K562 (cell line): ENCODE results near the gene PPM1M. TPM values are rescaled to one million over a fixed set of nuclear protein-coding genes. Genes with fewer than 3 reads are reported as not detected.
A peak's percentile ranks its signal among the peaks of the same experiment; 100 is the strongest.

Source experiments
- ATF7 ChIP-seq: fragments of 450-650 bp; IDR thresholded peaks from 2 replicates; pipeline ENCODE4 v1.7.1; 2014; ENCODE audit warnings: mild to moderate bottlenecking, moderate library complexity
- ETV6 ChIP-seq, 3 experiments: fragments of 150-350 bp in 1 of 3; sonication (generic) in 1 of 3; formaldehyde crosslinking in 1 of 3; IDR thresholded peaks; 2 replicates each; pipeline versions ENCODE4 v1.6.1 to v1.8.0; 2014 to 2022; ENCODE audit warnings: borderline replicate concordance in 2 of 3, low read depth in 2 of 3, antibody characterized with exemption in 1 of 3, low read length in 1 of 3, mild to moderate bottlenecking in 1 of 3, missing genetic modification reagents in 1 of 3
- FOSL1 ChIP-seq: fragments of 200-800 bp; sonication (Bioruptor generic); conservative IDR thresholded peaks from 2 replicates; pipeline ENCODE4 v1.6.1; 2016; ENCODE audit warnings: missing genetic modification characterization, missing compliant biosample characterization
- JUND ChIP-seq, 2 experiments: IDR thresholded peaks; 2 replicates in 1 of 2; 3 replicates in 1 of 2; pipeline ENCODE4 v1.6.1; 2011; ENCODE audit warnings: borderline replicate concordance in 2 of 2, low read depth in 2 of 2, low read length in 2 of 2, improper control_type of control experiment in 1 of 2, missing biosample characterization in 1 of 2, missing genetic modification characterization in 1 of 2, missing genetic modification reagents in 1 of 2
- KLF10 ChIP-seq: fragments of 250-450 bp; sonication (Bioruptor Pico); IDR thresholded peaks from 2 replicates; pipeline ENCODE4 v1.6.1; 2021; ENCODE audit warnings: matching md5 sums
- MEF2A ChIP-seq: IDR thresholded peaks from 2 replicates; pipeline ENCODE4 v1.6.1; 2011; ENCODE audit warnings: low read depth, mild to moderate bottlenecking, low read length, moderate library complexity; ENCODE audit not compliant: control insufficient read depth
- NCOA6 ChIP-seq: fragments of 450-650 bp; IDR thresholded peaks from 2 replicates; pipeline ENCODE4 v1.6.1; 2017; ENCODE audit warnings: mild to moderate bottlenecking
- NR2C2 ChIP-seq, 2 experiments: fragments of 200-800 bp in 1 of 2; sonication (Bioruptor generic) in 1 of 2; sonication (generic) in 1 of 2; formaldehyde crosslinking in 1 of 2; IDR thresholded peaks; 2 replicates each; pipeline versions ENCODE4 v1.6.1 to v1.8.0; 2016 to 2022; ENCODE audit warnings: mild to moderate bottlenecking in 1 of 2, missing compliant biosample characterization in 1 of 2, missing genetic modification characterization in 1 of 2, missing genetic modification reagents in 1 of 2
- POLR3A ChIP-seq: IDR thresholded peaks from 2 replicates; pipeline ENCODE4 v1.6.1; 2011; ENCODE audit warnings: borderline replicate concordance, mild to moderate bottlenecking, moderate library complexity; ENCODE audit not compliant: insufficient read length, insufficient read depth; ENCODE audit errors: extremely low read depth
- RBM22 ChIP-seq: fragments of 200-400 bp; formaldehyde crosslinking; IDR thresholded peaks from 2 replicates; pipeline ENCODE4 v1.6.1; 2018; ENCODE audit warnings: low read length, low read depth; ENCODE audit not compliant: poor library complexity, severe bottlenecking
- SMARCC2 ChIP-seq: fragments of 450-650 bp; IDR thresholded peaks from 2 replicates; pipeline ENCODE4 v1.6.1; 2017; ENCODE audit warnings: antibody characterized with exemption, moderate library complexity, mild to moderate bottlenecking, low read depth
- SNRNP70 ChIP-seq: fragments of 200-400 bp; formaldehyde crosslinking; optimal IDR thresholded peaks from 2 replicates; pipeline ENCODE3; 2017; ENCODE audit warnings: low read depth, low read length
- TOE1 ChIP-seq, 2 experiments: fragments of 450-650 bp in 1 of 2; sonication (generic) in 1 of 2; formaldehyde crosslinking in 1 of 2; IDR thresholded peaks; 2 replicates each; pipeline versions ENCODE4 v1.7.1 to v1.8.0; 2016 to 2022; ENCODE audit warnings: borderline replicate concordance in 2 of 2, mild to moderate bottlenecking in 2 of 2, antibody characterized with exemption in 1 of 2, inconsistent platforms in 1 of 2, low read depth in 1 of 2, missing genetic modification reagents in 1 of 2, moderate library complexity in 1 of 2
- ZC3H11A ChIP-seq: IDR thresholded peaks from 2 replicates; pipeline ENCODE4 v1.6.1; 2012; ENCODE audit warnings: low read depth, low read length, improper control_type of control experiment
- ZNF232 ChIP-seq: sonication (generic); formaldehyde crosslinking; IDR thresholded peaks from 2 replicates; pipeline ENCODE4 v1.8.0; 2022; ENCODE audit warnings: mild to moderate bottlenecking, missing genetic modification reagents
- ZNF263 ChIP-seq: sonication (generic); formaldehyde crosslinking; IDR thresholded peaks from 2 replicates; pipeline ENCODE4 v1.8.0; 2022; ENCODE audit warnings: mild to moderate bottlenecking, missing genetic modification reagents, borderline replicate concordance
- ZNF384 ChIP-seq: IDR thresholded peaks from 2 replicates; pipeline ENCODE4 v1.6.1; 2012; ENCODE audit warnings: low read depth, low read length, improper control_type of control experiment
- ZNF668 ChIP-seq: fragments of 250-450 bp; sonication (Bioruptor Pico); IDR thresholded peaks from 2 replicates; pipeline ENCODE4 v1.8.0; 2022; ENCODE audit warnings: mild to moderate bottlenecking, inconsistent platforms
- ZSCAN32 ChIP-seq: fragments of 450-650 bp; formaldehyde crosslinking; IDR thresholded peaks from 2 replicates; pipeline ENCODE4 v1.4.0; 2020; ENCODE audit warnings: mild to moderate bottlenecking, moderate library complexity
- polyA plus RNA-seq, 8 experiments: library from polyadenylated mRNA; depleted of rRNA in 4 of 8; stranded (reverse) in 5 of 8; unstranded in 3 of 8; fragments of >200 nt; fragmentation: Nextera tagmentation in 2 of 8; fragmentation: Illumina TruSeq in 1 of 8; extraction: Ambion mirVana in 2 of 8; extraction: Trizol in 1 of 8; gene quantifications; 2 replicates each; pipeline versions ENCODE4 v1.2.1 to v1.2.3, GENCODE V29; 2011 to 2014; ENCODE audit warnings: inconsistent platforms in 1 of 8, missing spikeins in 1 of 8
- total RNA-seq, 7 experiments: library from RNA; depleted of rRNA in 6 of 7; stranded (reverse); fragments of >200 nt in 6 of 7; fragmentation: Illumina TruSeq in 2 of 7; extraction: Trizol in 2 of 7; gene quantifications; 2 replicates each; pipeline versions ENCODE4 v1.2.1 to v1.2.3, GENCODE V29; 2011 to 2021; ENCODE audit warnings: low replicate concordance in 1 of 7
- TF ChIP-seq, protein P1 (sequence below): sonication (generic); formaldehyde crosslinking; IDR thresholded peaks from 2 replicates; pipeline ENCODE4 v1.8.0; 2022; ENCODE audit warnings: missing genetic modification reagents, mild to moderate bottlenecking, borderline replicate concordance
- TF ChIP-seq, protein P2 (sequence below): fragments of 250-450 bp; sonication (Bioruptor Pico); IDR thresholded peaks from 2 replicates; pipeline ENCODE4 v1.8.0; 2021; ENCODE audit warnings: moderate library complexity, mild to moderate bottlenecking, inconsistent platforms
- TF ChIP-seq, protein P3 (sequence below), 2 experiments: fragments of 250-450 bp in 1 of 2; fragments of 450-650 bp in 1 of 2; sonication (Bioruptor Pico) in 1 of 2; IDR thresholded peaks; 2 replicates each; pipeline versions ENCODE4 v1.6.1 to v1.8.0; 2016 to 2021; ENCODE audit warnings: mild to moderate bottlenecking in 2 of 2, moderate library complexity in 2 of 2, missing compliant biosample characterization in 1 of 2, missing genetic modification characterization in 1 of 2
- TF ChIP-seq, protein P4 (sequence below): sonication (generic); IDR thresholded peaks from 2 replicates; pipeline ENCODE4 v1.6.1; 2016

The PPM1M gene
- total and polyA plus RNA-seq, 9 of the 15 experiments (the other 6 are each of a cell fraction or from before 2014, with no cell fraction given): 1.4 to 9.2 (median 4.4) TPM

DNA sequence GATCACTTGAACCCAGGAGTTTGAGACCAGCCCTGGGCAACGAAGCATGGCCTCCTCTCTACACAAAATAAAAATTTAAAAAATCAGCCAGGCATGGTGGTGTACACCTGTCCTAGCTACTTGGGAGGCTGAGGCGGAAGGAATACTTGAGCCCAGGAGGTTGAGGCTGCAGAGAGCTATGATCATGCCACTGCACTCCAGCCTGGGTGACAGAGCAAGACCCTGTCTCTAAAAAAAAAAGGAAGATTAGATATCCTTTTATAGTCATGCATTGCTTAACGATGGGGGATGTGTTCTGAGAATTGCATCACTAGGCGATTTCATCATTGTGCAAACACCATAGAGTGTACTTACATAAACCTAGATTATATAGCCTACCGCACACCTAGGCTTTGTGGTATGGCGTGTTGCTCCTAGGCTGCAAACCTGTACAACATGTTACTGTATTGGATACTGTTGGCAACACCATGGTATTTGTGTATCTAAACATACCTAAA lies 35.0 kb upstream of the PPM1M start (continued):
- TF ChIP-seq, protein P1, sequence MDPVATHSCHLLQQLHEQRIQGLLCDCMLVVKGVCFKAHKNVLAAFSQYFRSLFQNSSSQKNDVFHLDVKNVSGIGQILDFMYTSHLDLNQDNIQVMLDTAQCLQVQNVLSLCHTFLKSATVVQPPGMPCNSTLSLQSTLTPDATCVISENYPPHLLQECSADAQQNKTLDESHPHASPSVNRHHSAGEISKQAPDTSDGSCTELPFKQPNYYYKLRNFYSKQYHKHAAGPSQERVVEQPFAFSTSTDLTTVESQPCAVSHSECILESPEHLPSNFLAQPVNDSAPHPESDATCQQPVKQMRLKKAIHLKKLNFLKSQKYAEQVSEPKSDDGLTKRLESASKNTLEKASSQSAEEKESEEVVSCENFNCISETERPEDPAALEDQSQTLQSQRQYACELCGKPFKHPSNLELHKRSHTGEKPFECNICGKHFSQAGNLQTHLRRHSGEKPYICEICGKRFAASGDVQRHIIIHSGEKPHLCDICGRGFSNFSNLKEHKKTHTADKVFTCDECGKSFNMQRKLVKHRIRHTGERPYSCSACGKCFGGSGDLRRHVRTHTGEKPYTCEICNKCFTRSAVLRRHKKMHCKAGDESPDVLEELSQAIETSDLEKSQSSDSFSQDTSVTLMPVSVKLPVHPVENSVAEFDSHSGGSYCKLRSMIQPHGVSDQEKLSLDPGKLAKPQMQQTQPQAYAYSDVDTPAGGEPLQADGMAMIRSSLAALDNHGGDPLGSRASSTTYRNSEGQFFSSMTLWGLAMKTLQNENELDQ (CRISPR knock-in tag): no peak
- no peak for TF ChIP-seq SNRNP70
- no peak for TF ChIP-seq ETV6 (IDR thresholded peaks at IDR 0.05; ENCODE audit: borderline replicate concordance in 1 of 2, low read depth in 2 of 2, low read length in 1 of 2)
- TF ChIP-seq ETV6 (CRISPR knock-in tag; IDR thresholded peaks at IDR 0.05; ENCODE audit: borderline replicate concordance): no peak
- no peak for TF ChIP-seq POLR3A
- no peak for TF ChIP-seq KLF10 (CRISPR knock-in tag)
- TF ChIP-seq, protein P2, sequence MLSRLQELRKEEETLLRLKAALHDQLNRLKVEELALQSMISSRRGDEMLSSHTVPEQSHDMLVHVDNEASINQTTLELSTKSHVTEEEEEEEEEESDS (CRISPR knock-in tag): no peak
- TF ChIP-seq NCOA6: no peak
- peak; percentile 19; the same call in 1 of the 2 replicates for TF ChIP-seq ZNF384
- TF ChIP-seq ZNF668: no peak
- TF ChIP-seq SMARCC2: no peak
- no peak for TF ChIP-seq ZSCAN32 (CRISPR knock-in tag)
- TF ChIP-seq, protein P3, sequence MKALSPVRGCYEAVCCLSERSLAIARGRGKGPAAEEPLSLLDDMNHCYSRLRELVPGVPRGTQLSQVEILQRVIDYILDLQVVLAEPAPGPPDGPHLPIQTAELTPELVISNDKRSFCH (CRISPR knock-in tag; IDR thresholded peaks at IDR 0.05): no peak
- TF ChIP-seq, protein P3 (tag; IDR thresholded peaks at IDR 0.05): no peak
- TF ChIP-seq NR2C2 (CRISPR knock-in tag; IDR thresholded peaks at IDR 0.05): no peak
- no peak for TF ChIP-seq NR2C2 (tag; IDR thresholded peaks at IDR 0.05)
- TF ChIP-seq RBM22: no peak
- TF ChIP-seq ZNF232: no peak
- peak; percentile 64; the same call in 1 of the 2 replicates for TF ChIP-seq JUND (IDR thresholded peaks at IDR 0.05; ENCODE audit: borderline replicate concordance, low read depth, low read length)
- peak; percentile 55; the same call in 1 of the 3 replicates for TF ChIP-seq JUND (tag; IDR thresholded peaks at IDR 0.05; ENCODE audit: borderline replicate concordance, low read depth, low read length)
- TF ChIP-seq, protein P4, sequence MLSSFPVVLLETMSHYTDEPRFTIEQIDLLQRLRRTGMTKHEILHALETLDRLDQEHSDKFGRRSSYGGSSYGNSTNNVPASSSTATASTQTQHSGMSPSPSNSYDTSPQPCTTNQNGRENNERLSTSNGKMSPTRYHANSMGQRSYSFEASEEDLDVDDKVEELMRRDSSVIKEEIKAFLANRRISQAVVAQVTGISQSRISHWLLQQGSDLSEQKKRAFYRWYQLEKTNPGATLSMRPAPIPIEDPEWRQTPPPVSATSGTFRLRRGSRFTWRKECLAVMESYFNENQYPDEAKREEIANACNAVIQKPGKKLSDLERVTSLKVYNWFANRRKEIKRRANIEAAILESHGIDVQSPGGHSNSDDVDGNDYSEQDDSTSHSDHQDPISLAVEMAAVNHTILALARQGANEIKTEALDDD: no peak
- 0 out of 2 replicates have a peak, but pooled peaks have one; percentile 14 for TF ChIP-seq FOSL1 (tag)
- no peak for TF ChIP-seq MEF2A
- TF ChIP-seq ZNF263: no peak
- no peak for TF ChIP-seq ZC3H11A
- peak; percentile 86 for TF ChIP-seq ATF7
- TF ChIP-seq TOE1 (IDR thresholded peaks at IDR 0.05; ENCODE audit: borderline replicate concordance): no peak
- no peak for TF ChIP-seq TOE1 (CRISPR knock-in tag; IDR thresholded peaks at IDR 0.05; ENCODE audit: borderline replicate concordance, low read depth)
